Chondrocyte (in vitro differentiated cells): ENCODE results near the gene TNFRSF14. TPM values are rescaled to one million over a fixed set of nuclear protein-coding genes. Genes with fewer than 3 reads are reported as not detected.

Experiments
- DNase-seq: peaks from one replicate; pipeline ENCODE4 v3.0.0; 2021; ENCODE audit warnings: mixed read lengths, low spot score
- H3K27ac Mint-ChIP-seq: one replicate; pipeline ENCODE4 v1.8.0; 2021; ENCODE audit warnings: mild to moderate bottlenecking, moderate library complexity, mixed read lengths; ENCODE audit not compliant: unreplicated experiment
- H3K27me3 Mint-ChIP-seq: 2 replicates; pipeline ENCODE4 v1.8.0; 2021; ENCODE audit warnings: low read depth, mixed read lengths
- H3K36me3 Mint-ChIP-seq: 2 replicates; pipeline ENCODE4 v1.8.0; 2021; ENCODE audit warnings: low read depth, mixed read lengths
- H3K4me1 Mint-ChIP-seq: 2 replicates; pipeline ENCODE4 v1.8.0; 2021; ENCODE audit warnings: low read depth, mild to moderate bottlenecking, mixed read lengths
- H3K4me3 Mint-ChIP-seq: one replicate; pipeline ENCODE4 v1.8.0; 2021; ENCODE audit warnings: mild to moderate bottlenecking, moderate library complexity, mixed read lengths; ENCODE audit not compliant: unreplicated experiment
- H3K9me3 Mint-ChIP-seq: 2 replicates; pipeline ENCODE4 v1.8.0; 2021; ENCODE audit warnings: low read depth, mixed read lengths
- CTCF ChIP-seq: fragments of 200-600 bp; sonication (generic); IDR thresholded peaks from 2 replicates; pipeline ENCODE4 v1.5.0; 2021; ENCODE audit warnings: antibody characterized with exemption, mild to moderate bottlenecking, moderate library complexity
- total RNA-seq: library from RNA; stranded (reverse); gene quantifications from 3 replicates; pipeline ENCODE4 v1.2.1, GENCODE V29; 2021

TNFRSF14 gene
- total RNA-seq, 1 donor from 2014 or later, result 0.95 TPM

GRCh38 chr1:2612591-2613365 lies 56.6 kb downstream of the TNFRSF14 start:
- Mint-ChIP-seq H3K27ac (no peak overlapping the region), H3K4me1 (peaks cover 10% of the 10 kb centered on the region), H3K36me3 (peaks cover 2% of the 10 kb centered on the region), H3K9me3 (peaks cover 24% of the 10 kb centered on the region), H3K27me3 (peaks cover 6% of the 10 kb centered on the region), H3K4me3 (no peak overlapping the region)
- no peak for DNase-seq
- TF ChIP-seq CTCF, result no peak

Other genes with a start within 250 kb of the TNFRSF14 start
- 6.7 to 10.0 TPM (median 8.1 TPM) in 3 replicates for gene MORN1, start 164.8 kb upstream of the TNFRSF14 start, total RNA-seq
- gene RER1, start 164.5 kb upstream of the TNFRSF14 start, total RNA-seq, result 158 to 177 TPM (median 175 TPM) in 3 replicates
- gene PEX10, start 143.8 kb upstream of the TNFRSF14 start, total RNA-seq, result 20.6 to 33.0 TPM (median 23.4 TPM) in 3 replicates
- 2.4 to 3.4 TPM (median 3.2 TPM) in 3 replicates for gene PLCH2, start 80.1 kb upstream of the TNFRSF14 start, total RNA-seq
- 19.6 to 32.6 TPM (median 20.5 TPM) in 3 replicates for gene PANK4, start 29.8 kb upstream of the TNFRSF14 start, total RNA-seq
- gene HES5, start 26.1 kb upstream of the TNFRSF14 start, total RNA-seq, result not detected in 3 replicates
- 20.4 to 25.6 TPM (median 22.4 TPM) in 3 replicates for gene PRXL2B, start 30.4 kb downstream of the TNFRSF14 start, total RNA-seq
- gene MMEL1, start 76.6 kb downstream of the TNFRSF14 start, total RNA-seq, result 0.62 to 0.92 TPM in 2 of 3 replicates, not detected in the other
- gene TTC34, start 245.3 kb downstream of the TNFRSF14 start, total RNA-seq, result 0.60 to 1.8 TPM (median 0.67 TPM) in 3 replicates